ENCODE results near the gene HOXA9.

HOXA9 gene

DNA sequence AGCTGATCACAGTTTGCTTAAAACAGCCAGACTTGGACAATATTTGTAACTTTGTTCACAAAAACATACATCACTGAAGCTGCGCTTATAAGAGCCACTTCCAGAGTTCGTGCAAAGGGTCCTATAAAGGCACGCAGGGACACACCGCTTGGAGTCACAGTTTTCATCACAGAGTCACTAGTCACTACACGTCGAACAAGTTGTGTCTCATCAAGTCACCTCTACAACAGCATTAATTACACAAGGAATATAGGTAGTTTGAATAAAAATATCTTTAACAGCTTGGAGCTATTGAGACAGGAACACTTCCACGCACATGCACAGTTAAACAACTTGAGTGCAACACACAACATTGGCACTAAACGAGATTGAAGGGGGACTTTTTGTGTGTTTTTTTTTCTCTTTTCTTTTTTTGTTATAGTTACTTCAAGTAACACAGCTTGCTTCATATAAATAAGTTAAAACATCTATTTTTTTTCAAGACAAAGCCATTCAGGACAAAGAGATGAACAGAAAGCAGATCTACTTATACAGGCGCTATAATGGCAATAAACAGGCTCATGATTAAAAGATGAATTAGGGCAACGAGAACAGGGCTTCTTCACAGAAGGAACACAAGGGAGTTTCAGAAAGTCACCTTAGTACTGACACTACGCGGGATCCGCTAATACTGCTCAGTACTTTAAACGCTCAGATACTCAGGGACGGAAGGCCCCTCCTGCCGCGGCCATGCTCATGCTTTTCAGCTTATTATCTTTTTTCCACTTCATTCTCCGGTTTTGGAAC, 24.0 kb downstream of the HOXA9 start:
- no peak for DNase-seq

- DNase-seq: no peak
These were observed 25.0 kb downstream of the HOXA9 start for GRCh38 chr7:27140126-27140857.

GRCh38 chr7:27139334-27140125, 25.8 kb downstream of the HOXA9 start:
- DNase-seq: no peak

GRCh38 chr7:27138985-27139333, 26.4 kb downstream of the HOXA9 start:
- no peak for DNase-seq

DNA sequence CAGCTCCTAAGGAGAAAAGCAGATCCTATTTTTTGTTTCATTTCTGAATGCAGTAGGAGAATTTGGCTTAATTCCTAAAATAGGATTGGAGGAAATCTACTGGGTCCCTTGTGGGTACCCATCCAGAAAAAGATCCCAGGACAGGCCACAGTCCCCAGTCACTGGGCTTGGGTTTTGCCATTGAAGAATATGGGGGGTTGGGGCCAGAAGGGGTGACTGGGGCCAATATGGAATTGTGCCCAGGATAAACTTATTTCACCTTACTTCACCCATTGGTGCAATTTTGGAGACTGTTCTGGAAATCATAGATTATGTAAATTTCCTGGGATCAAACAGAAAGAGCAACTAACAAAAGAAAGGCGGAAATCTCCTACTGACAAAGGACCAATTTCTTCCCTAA, 26.9 kb downstream of the HOXA9 start:
- DNase-seq: no peak

DNA sequence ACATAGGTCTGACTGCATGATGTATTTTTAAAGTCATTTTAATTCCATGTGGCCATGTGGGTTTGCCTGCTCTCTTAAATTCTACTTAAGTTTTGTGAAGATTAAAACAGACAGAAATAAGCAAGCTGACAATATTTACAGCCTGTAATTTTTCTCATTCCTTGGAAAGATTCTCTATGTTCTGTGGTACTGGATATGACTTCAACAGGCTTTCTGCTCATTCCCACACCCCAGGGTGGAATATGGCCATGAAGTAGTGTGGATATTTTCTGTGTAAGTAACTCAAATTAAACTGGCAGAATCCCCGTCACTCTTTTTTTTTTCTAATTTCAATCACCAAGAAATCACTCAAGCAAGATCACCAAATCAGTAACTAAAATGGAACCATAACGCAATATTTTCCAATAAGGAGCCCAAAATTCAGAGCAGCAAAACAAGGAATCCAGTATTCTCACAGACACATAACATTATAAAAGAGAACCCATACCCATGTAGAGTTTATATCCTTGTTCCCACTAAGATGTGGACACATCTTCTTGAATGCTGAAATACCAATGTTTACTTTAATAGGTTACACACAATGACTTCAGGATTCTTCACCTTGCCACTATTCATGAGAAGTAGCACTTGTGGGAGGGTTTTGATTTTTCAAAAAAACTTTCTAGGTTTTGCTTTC, 27.6 kb downstream of the HOXA9 start:
- DNase-seq: no peak

- DNase-seq: peak; percentile 94
These were observed 30.9 kb downstream of the HOXA9 start for GRCh38 chr7:27134392-27134791.

GRCh38 chr7:27133409-27134231, 31.7 kb downstream of the HOXA9 start:
- DNase-seq: peak; percentile 31

DNA sequence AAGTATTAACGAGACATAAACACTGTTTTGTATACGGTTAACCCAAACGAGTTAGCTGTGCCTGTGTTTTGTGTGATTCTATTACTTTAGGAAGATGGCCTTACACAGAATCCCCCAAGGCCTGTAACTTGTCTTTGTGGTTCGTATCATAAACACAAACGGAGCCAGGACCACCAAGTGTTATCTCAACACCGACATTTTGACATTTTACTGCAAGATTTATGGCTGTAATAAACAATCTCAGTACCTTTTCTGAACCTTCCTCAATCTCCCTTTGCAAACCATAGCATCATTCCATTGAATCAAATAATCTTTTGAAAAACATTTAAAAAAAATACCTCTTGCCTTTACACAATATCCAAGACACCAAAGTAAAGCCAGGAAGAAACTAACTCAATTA, 32.4 kb downstream of the HOXA9 start:
- DNase-seq: no peak

- no peak for DNase-seq
These were observed 33.1 kb downstream of the HOXA9 start for GRCh38 chr7:27132214-27132613.

DNA sequence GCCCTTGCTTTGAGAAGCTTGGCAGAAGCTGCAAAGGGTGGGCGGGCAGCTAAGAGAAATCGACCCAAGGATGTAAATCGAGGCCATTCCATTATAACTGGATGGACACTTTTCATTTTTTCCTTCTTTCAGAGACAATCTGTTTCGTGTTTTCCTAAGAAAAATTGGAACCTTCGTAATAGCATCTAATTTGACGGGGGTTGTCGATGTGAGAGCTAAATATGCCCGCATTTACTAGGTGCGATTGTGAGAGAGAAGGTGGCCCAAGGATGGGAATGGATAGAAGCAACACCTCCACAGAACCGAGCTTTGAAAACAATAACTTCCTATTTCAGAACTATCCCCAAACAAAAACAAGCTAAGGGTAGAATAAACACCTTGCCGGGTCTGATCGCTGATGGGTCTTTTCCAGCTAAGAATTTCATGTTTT, 33.9 kb downstream of the HOXA9 start:
- DNase-seq: no peak

DNA sequence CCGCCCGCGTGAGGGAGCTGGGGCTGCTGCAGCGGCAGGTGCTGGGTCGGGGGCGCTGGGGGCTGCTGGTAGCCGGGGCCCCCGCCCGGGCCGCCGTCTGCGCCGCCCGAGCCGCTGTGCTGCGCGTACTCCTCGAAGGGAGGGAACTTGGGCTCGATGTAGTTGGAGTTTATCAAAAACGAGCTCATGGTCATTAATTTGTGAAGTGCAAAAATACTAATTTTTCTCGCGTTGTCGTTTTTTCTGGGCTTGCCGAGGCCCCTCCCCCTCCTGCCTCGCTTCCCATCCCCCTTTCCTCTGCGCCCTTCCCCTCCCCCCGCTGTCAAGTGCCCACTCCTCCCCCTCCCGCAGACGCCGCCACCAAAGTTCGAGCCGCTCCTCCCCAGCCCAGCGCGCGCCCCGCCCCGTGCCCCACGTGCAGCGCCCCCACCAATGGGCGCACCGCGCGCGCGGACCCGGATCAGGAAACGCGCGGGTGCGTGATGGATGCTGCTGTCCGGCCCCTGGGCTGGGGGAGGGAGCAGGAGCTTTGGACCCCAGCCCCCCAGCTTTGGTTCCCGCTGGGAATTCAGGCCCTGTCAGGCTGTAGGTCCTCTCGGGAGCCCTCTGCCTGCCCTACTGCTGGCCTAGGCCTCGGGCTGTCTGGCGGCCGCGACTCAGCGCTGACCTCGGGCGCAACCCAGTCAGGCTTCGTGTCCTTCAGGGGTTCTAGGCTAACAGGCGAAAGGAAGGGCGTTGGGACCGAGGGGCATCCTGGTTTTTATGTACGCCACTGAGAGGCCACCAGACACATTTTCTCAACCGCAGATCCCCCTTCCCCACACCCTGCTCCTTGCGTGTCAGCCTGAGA, 34.6 kb downstream of the HOXA9 start, which contains the start of gene HOXA4:
Gene HOXA4 (minus strand): TSS at position 218 of the 850 bp plus-strand sequence. CDS start 24 bp downstream, at position 194.
- DNase-seq: peak; percentile 82

GRCh38 chr7:27129729-27130539, 35.4 kb downstream of the HOXA9 start:
- no peak for DNase-seq

- no peak for DNase-seq
These were observed 36.3 kb downstream of the HOXA9 start for GRCh38 chr7:27128776-27129728.

DNA sequence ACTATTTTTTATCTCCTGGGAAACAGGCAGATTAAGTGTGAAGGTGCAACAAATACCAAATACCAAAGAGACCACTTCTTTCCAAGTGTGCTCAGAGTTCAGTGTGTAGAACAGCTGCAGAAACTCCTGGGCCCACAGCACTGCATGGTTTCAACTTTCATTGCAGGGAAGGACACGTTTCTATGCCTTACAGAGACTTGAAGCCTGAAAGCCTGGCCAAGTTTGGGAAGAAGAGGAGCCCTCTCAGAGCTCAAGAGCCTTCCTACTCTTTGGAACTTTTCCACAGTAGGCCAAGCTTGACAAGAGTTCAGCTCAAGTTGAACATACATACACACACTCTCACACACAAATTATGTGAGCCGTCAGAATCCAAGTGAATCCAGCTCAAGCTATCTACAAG, 37.3 kb downstream of the HOXA9 start:
- DNase-seq: no peak

GRCh38 chr7:27126596-27127327, 38.6 kb downstream of the HOXA9 start:
- DNase-seq: no peak

GRCh38 chr7:27125986-27126394, 39.3 kb downstream of the HOXA9 start:
- no peak for DNase-seq
